Smooth muscle cell (in vitro differentiated cells): Measurements from ENCODE around the gene SLC51A. TPM values are rescaled to one million over a fixed set of nuclear protein-coding genes. Genes with fewer than 3 reads are reported as not detected.
"Not testable (repeated sequence)": the region's sequence is repeated elsewhere in the genome, so short reads cannot be mapped to it uniquely, and the experiment has no call there.

Source experiments
- DNase-seq: peaks from one replicate; lab custom pipeline; 2025; ENCODE audit not compliant: unreplicated experiment; lab: John Stamatoyannopoulos, UW
- H2AFZ ChIP-seq: fragments of 200-600 bp; sonication (generic); 2 replicates; pipeline ENCODE4 v1.6.0; 2016; ENCODE audit warnings: antibody characterized with exemption, low read depth, mild to moderate bottlenecking
- H3F3A ChIP-seq: fragments of 200-600 bp; sonication (generic); 2 replicates; pipeline ENCODE4 v1.6.0; 2017; ENCODE audit warnings: antibody characterized with exemption, low read depth
- H3K27ac ChIP-seq: fragments of 200-600 bp; sonication (generic); 2 replicates; pipeline ENCODE4 v1.5.1; 2016; ENCODE audit warnings: low read depth, mild to moderate bottlenecking
- H3K27me3 ChIP-seq: fragments of 200-600 bp; sonication (generic); 2 replicates; pipeline ENCODE4 v1.6.1; 2016; ENCODE audit warnings: low read depth, mild to moderate bottlenecking
- H3K36me3 ChIP-seq: fragments of 200-600 bp; sonication (generic); 2 replicates; pipeline ENCODE4 v1.5.1; 2016; ENCODE audit warnings: low read depth
- H3K4me1 ChIP-seq: fragments of 200-600 bp; sonication (generic); 2 replicates; pipeline ENCODE4 v1.5.1; 2016; ENCODE audit warnings: low read depth
- H3K4me2 ChIP-seq: fragments of 200-600 bp; sonication (generic); 2 replicates; pipeline ENCODE4 v1.6.0; 2016; ENCODE audit warnings: mild to moderate bottlenecking
- H3K4me3 ChIP-seq: fragments of 200-600 bp; sonication (generic); 2 replicates; pipeline ENCODE4 v1.5.1; 2016; ENCODE audit warnings: mild to moderate bottlenecking
- H3K79me2 ChIP-seq: fragments of 200-600 bp; sonication (generic); 2 replicates; pipeline ENCODE4 v1.6.0; 2016; ENCODE audit warnings: low read depth, mild to moderate bottlenecking
- H3K9ac ChIP-seq: fragments of 200-600 bp; sonication (generic); 2 replicates; pipeline ENCODE4 v1.6.0; 2016; ENCODE audit warnings: low read depth
- H3K9me3 ChIP-seq: fragments of 200-600 bp; sonication (generic); replicated peaks from 2 replicates; pipeline ENCODE4 v1.5.1; 2016; ENCODE audit warnings: low read depth
- H4K20me1 ChIP-seq: fragments of 200-600 bp; sonication (generic); 2 replicates; pipeline ENCODE4 v1.6.0; 2016; ENCODE audit warnings: low read depth
- CTCF ChIP-seq: fragments of 200-600 bp; sonication (generic); IDR thresholded peaks from 2 replicates; pipeline ENCODE4 v1.5.1; 2017; ENCODE audit warnings: borderline replicate concordance, mild to moderate bottlenecking, antibody characterized with exemption; ENCODE audit not compliant: insufficient read depth, poor library complexity, severe bottlenecking
- WGBS: methylation state at CpG from one replicate; pipeline ENCODE4 v1.1.7; 2016; ENCODE audit warnings: low lambda C conversion rate; 5-methylcytosine and 5-hydroxymethylcytosine counted together
- polyA plus RNA-seq: library from polyadenylated mRNA; unstranded; fragments of >200 nt; fragmentation: Nextera tagmentation; extraction: Ambion mirVana; gene quantifications from 2 replicates; pipeline ENCODE4 v1.2.1, GENCODE V29; 2016
- total RNA-seq: library from RNA; depleted of rRNA; stranded (reverse); fragments of >200 nt; gene quantifications from 2 replicates; pipeline ENCODE4 v1.2.3, GENCODE V29; 2014

SLC51A gene
- total and polyA plus RNA-seq, 2 experiments from 2014 or later: 1.8 TPM; not detected in 1

GRCh38 chr3:196198771-196199753 is 17.3 kb upstream of the SLC51A start:
- Histone ChIP-seq H3K79me2 (no peaks in the 10 kb centered on the region), H3K9me3 (no peaks in the 10 kb centered on the region), H3K36me3 (no peaks in the 10 kb centered on the region), H3K27ac (no peak overlapping the region), H2AFZ (no peak overlapping the region), H4K20me1 (no peaks in the 10 kb centered on the region), H3F3A (no peaks in the 10 kb centered on the region), H3K27me3 (no peaks in the 10 kb centered on the region), H3K4me3 (no peak overlapping the region), H3K9ac (no peak overlapping the region), H3K4me2 (no peak overlapping the region), H3K4me1 (no peaks in the 10 kb centered on the region)
- WGBS: 88% methylated on average over 17 of the region's 19 CpGs
- TF ChIP-seq CTCF: no peak
- no peak for DNase-seq

GRCh38 chr3:196202516-196202970 is 13.8 kb upstream of the SLC51A start:
- no peaks in the 10 kb centered on the region for H3K79me2 ChIP-seq
- H3K36me3 ChIP-seq: no peaks in the 10 kb centered on the region
- H2AFZ ChIP-seq: no peak overlapping the region
- WGBS: 85% methylated on average over 21 of the region's 21 CpGs
- no peak overlapping the region for H3K4me3 ChIP-seq
- no peaks in the 10 kb centered on the region for H4K20me1 ChIP-seq
- DNase-seq: no peak
- H3K4me1 ChIP-seq: no peaks in the 10 kb centered on the region
- H3K27me3 ChIP-seq: no peaks in the 10 kb centered on the region
- no peak overlapping the region for H3K9ac ChIP-seq
- no peaks in the 10 kb centered on the region for H3F3A ChIP-seq
- no peak overlapping the region for H3K4me2 ChIP-seq
- no peak overlapping the region for H3K27ac ChIP-seq
- TF ChIP-seq CTCF: no peak
- no peaks in the 10 kb centered on the region for H3K9me3 ChIP-seq

- Histone ChIP-seq H3K9ac (no peak overlapping the region), H4K20me1 (no peaks in the 10 kb centered on the region), H3K4me1 (no peaks in the 10 kb centered on the region), H3K4me2 (no peak overlapping the region), H3K9me3 (no peaks in the 10 kb centered on the region), H3K27ac (no peak overlapping the region), H3K36me3 (no peaks in the 10 kb centered on the region), H3K27me3 (no peaks in the 10 kb centered on the region), H3K4me3 (no peak overlapping the region), H3F3A (no peaks in the 10 kb centered on the region), H2AFZ (no peak overlapping the region), H3K79me2 (no peaks in the 10 kb centered on the region)
- no peak for DNase-seq
- TF ChIP-seq CTCF: no peak
- WGBS: 100% methylated on average over 2 of the region's 3 CpGs
Measured at GRCh38 chr3:196203846-196204245, 12.5 kb upstream of the SLC51A start.

GRCh38 chr3:196205442-196206205 is 10.7 kb upstream of the SLC51A start:
- not testable (repeated sequence) for H3K79me2 ChIP-seq, H3F3A ChIP-seq, H3K27me3 ChIP-seq, H3K9me3 ChIP-seq, H4K20me1 ChIP-seq, H3K4me2 ChIP-seq, H3K36me3 ChIP-seq, H3K4me3 ChIP-seq, DNase-seq, H3K9ac ChIP-seq, H3K27ac ChIP-seq, H2AFZ ChIP-seq, H3K4me1 ChIP-seq
- WGBS: 90% methylated on average over 9 of the region's 9 CpGs
